ENCODE data around the gene MFNG.
A peak's percentile ranks its signal among the peaks of the same experiment; 100 is the strongest.

Gene MFNG

GRCh38 chr22:37428649-37429586, 57.3 kb downstream of the MFNG start:
- no peak overlapping the region for H3K4me3 ChIP-seq (replicated peaks in 1 of 2; ENCODE audit: low read depth in 2 of 2, low read length in 2 of 2)
- TF ChIP-seq CTCF (IDR thresholded peaks at IDR 0.05; ENCODE audit: low read depth, low read length) = peak; percentile 78
- peak; percentile 53 to 58 for DNase-seq (ENCODE audit: low read depth in 2 of 2)

- no peak for TF ChIP-seq CTCF (IDR thresholded peaks at IDR 0.05; ENCODE audit: low read depth, low read length)
- DNase-seq (ENCODE audit: low read depth in 2 of 2) = no peak
- H3K4me3 ChIP-seq (replicated peaks in 1 of 2; ENCODE audit: low read depth in 2 of 2, low read length in 2 of 2) = peak overlapping the region; percentile 22 to 51
These were observed 58.2 kb downstream of the MFNG start for GRCh38 chr22:37427711-37428635.

- H3K4me3 ChIP-seq (replicated peaks in 1 of 2; ENCODE audit: low read depth in 2 of 2, low read length in 2 of 2) = peak within 1 kb of the TSS; percentile 50 to 51
- DNase-seq (ENCODE audit: low read depth in 2 of 2) = peak in 1 of 2 donors; percentile 36
- no peak for TF ChIP-seq CTCF (IDR thresholded peaks at IDR 0.05; ENCODE audit: low read depth, low read length)
These were observed 59.0 kb downstream of the MFNG start, which contains the start of gene ELFN2 for GRCh38 chr22:37427135-37427710. Gene ELFN2, minus strand, starts transcription at chr22:37427479. Its CDS starts 51,945 bp downstream, at chr22:37375534.

GRCh38 chr22:37426706-37427134, 59.5 kb downstream of the MFNG start:
- no peak for TF ChIP-seq CTCF (IDR thresholded peaks at IDR 0.05; ENCODE audit: low read depth, low read length)
- DNase-seq (ENCODE audit: low read depth in 2 of 2) = no peak
- peak overlapping the region; percentile 50 to 51 for H3K4me3 ChIP-seq (replicated peaks in 1 of 2; ENCODE audit: low read depth in 2 of 2, low read length in 2 of 2)

GRCh38 chr22:37425800-37426705, 60.1 kb downstream of the MFNG start:
- DNase-seq (ENCODE audit: low read depth in 2 of 2) = peak in 1 of 2 donors; percentile 30
- TF ChIP-seq CTCF (IDR thresholded peaks at IDR 0.05; ENCODE audit: low read depth, low read length) = no peak
- peak overlapping the region in 1 of 2 donors; percentile 50 for H3K4me3 ChIP-seq (replicated peaks in 1 of 2; ENCODE audit: low read depth in 2 of 2, low read length in 2 of 2)
